ENCODE results near the gene LARGE2. TPM values are rescaled to one million over a fixed set of nuclear protein-coding genes. Genes with fewer than 3 reads are reported as not detected.

The LARGE2 gene
- total and polyA plus RNA-seq, 9 of the 15 experiments (the other 6 are each of a cell fraction or from before 2014, with no cell fraction given), result 0.56 to 14.1 (median 6.6) TPM

Other genes starting within 250 kb of the LARGE2 start
- gene SLC35C1, start 117.5 kb upstream of the LARGE2 start, total RNA-seq (2014; rRNA removed), result 3.6 and 5.4 TPM in 2 replicates
- gene SLC35C1, start 117.5 kb upstream of the LARGE2 start, total RNA-seq (2014; rRNA removed; fragmentation: Illumina TruSeq; extraction: Trizol), result 0.96 and 1.5 TPM in 2 replicates
- 2.4 and 3.0 TPM in 2 replicates for gene SLC35C1, start 117.5 kb upstream of the LARGE2 start, total RNA-seq (2015; rRNA removed; fragmentation: Illumina TruSeq; extraction: Trizol)
- gene SLC35C1, start 117.5 kb upstream of the LARGE2 start, total RNA-seq (2021), result 13.1 and 14.9 TPM in 2 replicates
- 1.3 and 2.6 TPM in 2 replicates for gene SLC35C1, start 117.5 kb upstream of the LARGE2 start, polyA plus RNA-seq (2011; rRNA removed)
- 7.4 and 9.7 TPM in 2 replicates for gene SLC35C1, start 117.5 kb upstream of the LARGE2 start, polyA plus RNA-seq (2014; fragmentation: Illumina TruSeq; extraction: Trizol)
- gene SLC35C1, start 117.5 kb upstream of the LARGE2 start, polyA plus RNA-seq (2014; fragmentation: Nextera tagmentation; extraction: Ambion mirVana), result under 1 TPM; 0.65 to 0.98 TPM
- gene SLC35C1, start 117.5 kb upstream of the LARGE2 start, polyA plus RNA-seq (2014; rRNA removed), result 4.2 and 4.4 TPM in 2 replicates
- gene CRY2, start 75.2 kb upstream of the LARGE2 start, total RNA-seq (2014; rRNA removed), result 15.1 and 18.3 TPM in 2 replicates
- 8.5 and 10.4 TPM in 2 replicates for gene CRY2, start 75.2 kb upstream of the LARGE2 start, total RNA-seq (2014; rRNA removed; fragmentation: Illumina TruSeq; extraction: Trizol)
- 10.9 and 13.3 TPM in 2 replicates for gene CRY2, start 75.2 kb upstream of the LARGE2 start, total RNA-seq (2015; rRNA removed; fragmentation: Illumina TruSeq; extraction: Trizol)
- 23.9 and 24.0 TPM in 2 replicates for gene CRY2, start 75.2 kb upstream of the LARGE2 start, total RNA-seq (2021)
- 15.8 and 21.7 TPM in 2 replicates for gene CRY2, start 75.2 kb upstream of the LARGE2 start, polyA plus RNA-seq (2011; rRNA removed)
- gene CRY2, start 75.2 kb upstream of the LARGE2 start, polyA plus RNA-seq (2014; fragmentation: Illumina TruSeq; extraction: Trizol), result 14.5 and 14.8 TPM in 2 replicates
- gene CRY2, start 75.2 kb upstream of the LARGE2 start, polyA plus RNA-seq (2014; fragmentation: Nextera tagmentation; extraction: Ambion mirVana), result 1 to 10 TPM; 2.3 to 3.3 TPM
- 13.5 and 17.1 TPM in 2 replicates for gene CRY2, start 75.2 kb upstream of the LARGE2 start, polyA plus RNA-seq (2014; rRNA removed)
- 5.4 and 8.0 TPM in 2 replicates for gene MAPK8IP1, start 37.0 kb upstream of the LARGE2 start, total RNA-seq (2014; rRNA removed)
- 0.89 and 1.5 TPM in 2 replicates for gene MAPK8IP1, start 37.0 kb upstream of the LARGE2 start, total RNA-seq (2014; rRNA removed; fragmentation: Illumina TruSeq; extraction: Trizol)
- gene MAPK8IP1, start 37.0 kb upstream of the LARGE2 start, total RNA-seq (2015; rRNA removed; fragmentation: Illumina TruSeq; extraction: Trizol), result 2.1 and 2.3 TPM in 2 replicates
- gene MAPK8IP1, start 37.0 kb upstream of the LARGE2 start, total RNA-seq (2021), result 6.6 and 6.9 TPM in 2 replicates
- gene MAPK8IP1, start 37.0 kb upstream of the LARGE2 start, polyA plus RNA-seq (2011; rRNA removed), result 2.5 and 3.9 TPM in 2 replicates
- 2.9 and 4.0 TPM in 2 replicates for gene MAPK8IP1, start 37.0 kb upstream of the LARGE2 start, polyA plus RNA-seq (2014; fragmentation: Illumina TruSeq; extraction: Trizol)
- under 1 TPM; 0.13 to 0.14 TPM for gene MAPK8IP1, start 37.0 kb upstream of the LARGE2 start, polyA plus RNA-seq (2014; fragmentation: Nextera tagmentation; extraction: Ambion mirVana)
- 4.3 and 4.9 TPM in 2 replicates for gene MAPK8IP1, start 37.0 kb upstream of the LARGE2 start, polyA plus RNA-seq (2014; rRNA removed)
- gene FREY1, start 15.4 kb upstream of the LARGE2 start, total RNA-seq (2014; rRNA removed), result 1.5 TPM in 1 of 2 replicates, not detected in the other
- gene FREY1, start 15.4 kb upstream of the LARGE2 start, total RNA-seq (2014; rRNA removed; fragmentation: Illumina TruSeq; extraction: Trizol), result not detected in 2 replicates
- 0.83 and 1.1 TPM in 2 replicates for gene FREY1, start 15.4 kb upstream of the LARGE2 start, total RNA-seq (2015; rRNA removed; fragmentation: Illumina TruSeq; extraction: Trizol)
- gene FREY1, start 15.4 kb upstream of the LARGE2 start, total RNA-seq (2021), result 0.76 and 1.1 TPM in 2 replicates
- gene FREY1, start 15.4 kb upstream of the LARGE2 start, polyA plus RNA-seq (2011; rRNA removed), result 0.28 TPM in 1 of 2 replicates, not detected in the other
- gene FREY1, start 15.4 kb upstream of the LARGE2 start, polyA plus RNA-seq (2014; fragmentation: Illumina TruSeq; extraction: Trizol), result 0.25 TPM in 1 of 2 replicates, not detected in the other
- gene FREY1, start 15.4 kb upstream of the LARGE2 start, polyA plus RNA-seq (2014; fragmentation: Nextera tagmentation; extraction: Ambion mirVana), result not detected
- gene FREY1, start 15.4 kb upstream of the LARGE2 start, polyA plus RNA-seq (2014; rRNA removed), result not detected in 2 replicates
- 43.9 and 48.4 TPM in 2 replicates for gene PEX16, start 4.8 kb upstream of the LARGE2 start, total RNA-seq (2014; rRNA removed)
- 6.0 and 8.9 TPM in 2 replicates for gene PEX16, start 4.8 kb upstream of the LARGE2 start, total RNA-seq (2014; rRNA removed; fragmentation: Illumina TruSeq; extraction: Trizol)
- 16.2 and 22.5 TPM in 2 replicates for gene PEX16, start 4.8 kb upstream of the LARGE2 start, total RNA-seq (2015; rRNA removed; fragmentation: Illumina TruSeq; extraction: Trizol)
- gene PEX16, start 4.8 kb upstream of the LARGE2 start, total RNA-seq (2021), result 33.7 and 37.3 TPM in 2 replicates
- gene PEX16, start 4.8 kb upstream of the LARGE2 start, polyA plus RNA-seq (2011; rRNA removed), result 14.6 and 16.6 TPM in 2 replicates
- 7.5 and 20.4 TPM in 2 replicates for gene PEX16, start 4.8 kb upstream of the LARGE2 start, polyA plus RNA-seq (2014; fragmentation: Illumina TruSeq; extraction: Trizol)
- 1 to 10 TPM; 1.5 to 3.9 TPM for gene PEX16, start 4.8 kb upstream of the LARGE2 start, polyA plus RNA-seq (2014; fragmentation: Nextera tagmentation; extraction: Ambion mirVana)
- 30.8 and 38.3 TPM in 2 replicates for gene PEX16, start 4.8 kb upstream of the LARGE2 start, polyA plus RNA-seq (2014; rRNA removed)
- 7.7 and 13.3 TPM in 2 replicates for gene PHF21A, start 198.8 kb downstream of the LARGE2 start, total RNA-seq (2014; rRNA removed)
- gene PHF21A, start 198.8 kb downstream of the LARGE2 start, total RNA-seq (2014; rRNA removed; fragmentation: Illumina TruSeq; extraction: Trizol), result 8.6 and 9.7 TPM in 2 replicates
- 8.5 and 10.7 TPM in 2 replicates for gene PHF21A, start 198.8 kb downstream of the LARGE2 start, total RNA-seq (2015; rRNA removed; fragmentation: Illumina TruSeq; extraction: Trizol)
- gene PHF21A, start 198.8 kb downstream of the LARGE2 start, total RNA-seq (2021), result 20.4 and 26.6 TPM in 2 replicates
- gene PHF21A, start 198.8 kb downstream of the LARGE2 start, polyA plus RNA-seq (2011; rRNA removed), result 12.8 and 20.2 TPM in 2 replicates
- 25.7 and 32.4 TPM in 2 replicates for gene PHF21A, start 198.8 kb downstream of the LARGE2 start, polyA plus RNA-seq (2014; fragmentation: Illumina TruSeq; extraction: Trizol)
- gene PHF21A, start 198.8 kb downstream of the LARGE2 start, polyA plus RNA-seq (2014; fragmentation: Nextera tagmentation; extraction: Ambion mirVana), result 1 to 10 TPM; 1.5 to 2.2 TPM
- gene PHF21A, start 198.8 kb downstream of the LARGE2 start, polyA plus RNA-seq (2014; rRNA removed), result 12.7 and 14.5 TPM in 2 replicates

Measured in K562 (cell line).